HG02642 (cell line): ENCODE measurements around the gene STUB1.
A peak's percentile ranks its signal among the peaks of the same experiment; 100 is the strongest.
"Not testable (repeated sequence)": the region's sequence is repeated elsewhere in the genome, so short reads cannot be mapped to it uniquely, and the experiment has no call there.

Source experiments
- ATAC-seq: cut with Tn5 transposase; IDR thresholded peaks from one replicate; pipeline ENCODE4 v1.9.1; 2021; ENCODE audit warnings: mild to moderate bottlenecking; ENCODE audit not compliant: unreplicated experiment, poor library complexity

The STUB1 gene

DNA sequence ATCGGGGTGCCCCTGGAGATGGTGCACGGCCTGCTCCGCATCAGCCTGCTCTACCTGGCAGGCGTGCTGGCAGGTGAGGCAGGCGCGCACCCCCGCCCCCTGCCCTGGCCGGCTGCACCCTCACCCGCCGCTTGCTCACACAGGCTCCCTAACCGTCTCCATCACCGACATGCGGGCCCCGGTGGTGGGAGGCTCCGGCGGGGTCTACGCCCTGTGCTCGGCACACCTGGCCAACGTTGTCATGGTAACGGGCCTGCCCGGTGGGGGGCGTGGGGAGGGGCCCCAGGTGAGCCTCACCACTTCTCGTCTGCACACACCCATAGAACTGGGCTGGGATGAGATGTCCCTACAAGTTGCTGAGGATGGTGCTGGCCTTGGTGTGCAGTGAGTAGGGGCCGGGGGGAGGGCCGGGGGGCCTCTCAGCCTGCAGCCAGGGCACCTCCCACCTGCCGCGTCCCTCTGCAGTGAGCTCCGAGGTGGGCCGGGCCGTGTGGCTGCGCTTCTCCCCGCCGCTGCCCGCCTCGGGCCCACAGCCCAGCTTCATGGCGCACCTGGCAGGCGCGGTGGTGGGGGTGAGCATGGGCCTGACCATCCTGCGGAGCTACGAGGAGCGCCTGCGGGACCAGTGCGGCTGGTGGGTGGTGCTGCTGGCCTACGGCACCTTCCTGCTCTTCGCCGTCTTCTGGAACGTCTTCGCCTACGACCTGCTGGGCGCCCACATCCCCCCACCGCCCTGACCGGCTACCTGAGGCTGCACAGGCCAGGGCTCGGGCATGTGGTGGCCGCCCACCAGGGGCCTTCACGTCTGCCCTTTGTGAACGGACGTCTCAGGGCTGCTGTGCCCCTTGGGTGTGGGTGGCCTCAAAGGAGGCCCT lies 2.7 kb upstream of the STUB1 start:
- no peak for ATAC-seq

GRCh38 chr16:678209-678857 lies 1.9 kb upstream of the STUB1 start:
- ATAC-seq: no peak

DNA sequence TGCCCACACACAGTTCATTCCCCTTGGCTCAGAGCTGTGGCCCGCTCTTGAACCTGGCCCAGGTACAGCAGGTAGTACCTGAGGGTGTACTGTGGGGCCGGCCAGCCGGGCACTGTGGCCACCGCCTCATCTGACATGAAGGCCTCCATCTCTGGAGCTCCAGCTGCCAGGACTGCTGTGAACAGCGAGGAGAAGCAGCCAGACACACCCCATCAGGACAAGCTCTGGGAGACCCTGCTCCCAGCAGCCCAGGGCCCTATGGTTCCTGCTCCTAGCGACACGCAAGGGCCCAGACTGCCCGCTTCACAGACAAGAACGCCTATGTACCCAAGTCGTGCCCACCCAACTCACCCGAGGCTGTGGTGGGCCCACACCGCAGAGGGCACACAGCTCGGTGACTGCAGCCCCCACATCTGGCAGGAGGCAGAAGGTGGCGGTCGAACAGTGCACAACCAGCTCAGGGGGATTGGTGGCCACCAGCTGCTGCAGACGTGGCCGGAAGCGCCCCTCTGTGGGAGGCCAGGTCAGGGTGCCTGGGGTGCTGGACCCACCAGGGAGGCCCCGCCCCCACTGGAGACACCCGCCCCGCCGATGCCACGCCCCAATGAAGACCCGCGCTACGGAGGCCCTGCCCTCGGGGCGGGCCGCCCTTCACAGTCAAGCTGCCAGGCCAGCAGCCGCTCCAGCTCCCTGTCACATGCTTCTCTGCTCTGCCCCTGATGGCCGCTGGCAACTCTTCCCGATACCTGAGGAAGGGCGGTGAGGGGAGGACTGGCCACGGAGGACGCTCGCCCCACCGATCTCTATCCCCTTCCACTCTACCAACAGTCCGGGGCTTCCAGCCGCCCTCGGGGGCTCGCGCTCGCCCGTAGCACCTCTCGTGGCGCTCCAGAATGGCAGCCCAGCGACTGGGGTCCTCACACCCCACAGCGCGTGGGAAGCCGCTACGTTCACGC lies 1.1 kb upstream of the STUB1 start:
- ATAC-seq: peak; percentile 4

- ATAC-seq: peak; percentile 1
These were observed 375 bp downstream of the STUB1 start for GRCh38 chr16:680625-680945.

DNA sequence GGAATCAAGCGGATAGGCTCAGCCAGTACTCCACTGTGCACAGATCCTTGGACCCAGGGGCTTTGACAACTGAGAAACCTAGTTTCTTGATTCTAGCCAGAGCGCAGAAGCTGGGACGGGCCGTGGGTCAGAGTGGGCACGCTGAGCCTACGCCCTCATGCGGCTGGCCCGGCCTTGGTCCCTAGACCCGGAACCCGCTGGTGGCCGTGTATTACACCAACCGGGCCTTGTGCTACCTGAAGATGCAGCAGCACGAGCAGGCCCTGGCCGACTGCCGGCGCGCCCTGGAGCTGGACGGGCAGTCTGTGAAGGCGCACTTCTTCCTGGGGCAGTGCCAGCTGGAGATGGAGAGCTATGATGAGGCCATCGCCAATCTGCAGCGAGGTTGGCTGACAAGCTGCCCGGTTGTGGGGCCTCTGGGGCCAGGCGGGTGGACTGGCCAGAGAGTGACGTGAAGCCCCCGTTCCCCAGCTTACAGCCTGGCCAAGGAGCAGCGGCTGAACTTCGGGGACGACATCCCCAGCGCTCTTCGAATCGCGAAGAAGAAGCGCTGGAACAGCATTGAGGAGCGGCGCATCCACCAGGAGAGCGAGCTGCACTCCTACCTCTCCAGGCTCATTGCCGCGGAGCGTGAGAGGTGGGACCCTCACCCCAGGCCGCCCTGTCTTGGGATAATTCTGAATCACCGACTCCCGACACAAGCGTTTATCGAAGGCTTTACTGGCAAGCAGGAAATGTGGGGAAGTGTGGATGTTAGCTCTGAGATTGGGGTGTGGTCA lies 946 bp downstream of the STUB1 start:
- no peak for ATAC-seq

DNA sequence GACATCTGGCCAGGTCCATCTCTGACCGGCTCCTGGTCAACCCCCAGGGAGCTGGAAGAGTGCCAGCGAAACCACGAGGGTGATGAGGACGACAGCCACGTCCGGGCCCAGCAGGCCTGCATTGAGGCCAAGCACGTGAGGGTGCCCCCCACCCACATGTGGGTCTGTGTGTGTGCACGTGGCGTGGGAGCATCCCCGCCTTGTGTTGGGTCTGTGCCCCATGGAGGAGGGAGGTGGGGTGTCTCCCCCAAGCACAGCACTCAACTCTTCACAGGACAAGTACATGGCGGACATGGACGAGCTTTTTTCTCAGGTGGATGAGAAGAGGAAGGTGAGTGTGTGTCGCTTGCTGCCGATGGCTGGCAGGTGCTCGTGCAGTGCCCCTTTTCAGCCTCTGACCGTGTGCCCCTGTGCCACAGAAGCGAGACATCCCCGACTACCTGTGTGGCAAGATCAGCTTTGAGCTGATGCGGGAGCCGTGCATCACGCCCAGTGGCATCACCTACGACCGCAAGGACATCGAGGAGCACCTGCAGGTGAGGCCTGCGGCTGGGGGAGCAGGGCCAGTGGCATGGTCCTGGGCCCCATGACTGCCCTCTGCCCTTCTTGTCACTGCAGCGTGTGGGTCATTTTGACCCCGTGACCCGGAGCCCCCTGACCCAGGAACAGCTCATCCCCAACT lies 1.7 kb downstream of the STUB1 start:
- ATAC-seq: no peak

GRCh38 chr16:682493-683395 lies 2.5 kb downstream of the STUB1 start:
- ATAC-seq: no peak

GRCh38 chr16:683396-684070 lies 3.3 kb downstream of the STUB1 start:
- ATAC-seq: no peak

DNA sequence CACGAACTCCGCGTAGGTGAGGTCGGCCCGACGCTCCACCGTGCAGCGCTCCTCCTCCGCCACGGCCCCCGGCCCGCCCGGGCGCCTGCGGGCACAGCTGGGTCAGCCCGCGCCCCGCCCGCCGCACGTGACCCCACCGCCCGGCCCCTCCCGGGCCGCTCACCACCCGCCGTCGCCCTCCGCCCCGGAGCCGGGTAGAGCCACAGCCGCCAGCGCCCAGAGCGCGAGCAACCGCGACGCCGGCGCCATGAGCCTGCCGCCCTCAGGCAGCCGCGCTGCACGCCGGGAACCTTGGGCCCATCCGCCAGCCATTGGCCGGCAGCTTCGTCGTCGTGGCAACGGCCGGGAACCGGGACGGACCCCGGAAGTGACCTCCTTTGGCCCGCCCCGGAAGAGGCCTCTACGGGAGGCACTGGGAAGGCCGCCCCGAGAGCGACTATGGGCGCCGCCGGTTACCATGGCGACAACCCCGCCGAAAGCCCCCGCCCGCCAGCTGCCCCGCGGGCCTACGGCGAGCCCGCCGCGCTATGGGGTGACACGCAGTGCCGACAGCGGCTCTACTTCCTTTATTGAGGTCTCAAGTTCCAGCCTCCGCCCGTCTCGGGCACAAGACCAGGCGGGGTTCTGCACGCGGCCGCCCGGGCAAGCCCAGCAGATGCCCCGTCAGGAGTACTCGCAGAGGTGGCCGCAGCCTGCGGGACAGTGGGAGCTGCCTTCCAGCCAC lies 4.0 kb downstream of the STUB1 start, which contains the start of gene JMJD8:
JMJD8 (minus strand) TSS at position 264 of the 724 bp plus-strand sequence; CDS start at position 249, 15 bp downstream.
- ATAC-seq: peak; percentile 57

DNA sequence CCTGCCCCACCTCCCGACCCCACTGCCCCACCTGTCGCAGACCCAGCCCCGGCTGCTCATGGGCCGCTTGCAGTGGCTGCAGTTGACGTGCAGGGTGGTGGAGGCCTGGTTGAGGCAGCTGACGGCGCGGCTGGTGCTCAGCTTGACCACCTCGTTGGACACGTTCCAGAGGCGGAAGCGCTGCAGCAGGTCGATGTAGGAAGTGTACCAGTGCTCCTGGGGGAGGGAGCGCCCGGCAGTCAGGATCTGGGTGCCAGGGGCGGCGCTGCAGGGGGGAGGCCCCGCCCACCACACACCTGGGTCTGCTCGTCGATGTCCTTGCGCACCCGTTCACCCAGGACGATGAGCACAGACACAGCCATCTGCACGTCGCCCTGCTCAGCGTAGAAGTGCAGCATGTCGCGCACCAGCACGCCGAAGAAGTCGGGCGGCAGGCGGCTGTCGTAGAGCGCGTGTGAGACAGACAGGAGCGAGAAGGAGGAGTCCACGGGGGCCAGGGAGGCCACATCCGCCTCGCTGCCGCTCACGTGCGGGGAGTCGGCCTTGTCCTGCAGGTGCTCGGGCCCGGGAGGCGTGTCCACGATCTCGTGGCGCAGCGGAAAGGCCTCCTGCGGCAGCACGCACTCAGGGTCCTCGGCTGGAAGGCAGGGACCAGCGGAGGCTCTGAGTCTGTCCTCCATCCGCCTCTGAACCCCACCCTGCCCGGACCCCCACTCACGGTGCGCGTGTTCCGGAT lies 4.9 kb downstream of the STUB1 start:
- ATAC-seq: no peak

GRCh38 chr16:685967-686366 lies 5.8 kb downstream of the STUB1 start:
- ATAC-seq: no peak

GRCh38 chr16:686459-687260 lies 6.5 kb downstream of the STUB1 start:
- ATAC-seq: no peak

GRCh38 chr16:687499-687898 lies 7.3 kb downstream of the STUB1 start:
- ATAC-seq: no peak

DNA sequence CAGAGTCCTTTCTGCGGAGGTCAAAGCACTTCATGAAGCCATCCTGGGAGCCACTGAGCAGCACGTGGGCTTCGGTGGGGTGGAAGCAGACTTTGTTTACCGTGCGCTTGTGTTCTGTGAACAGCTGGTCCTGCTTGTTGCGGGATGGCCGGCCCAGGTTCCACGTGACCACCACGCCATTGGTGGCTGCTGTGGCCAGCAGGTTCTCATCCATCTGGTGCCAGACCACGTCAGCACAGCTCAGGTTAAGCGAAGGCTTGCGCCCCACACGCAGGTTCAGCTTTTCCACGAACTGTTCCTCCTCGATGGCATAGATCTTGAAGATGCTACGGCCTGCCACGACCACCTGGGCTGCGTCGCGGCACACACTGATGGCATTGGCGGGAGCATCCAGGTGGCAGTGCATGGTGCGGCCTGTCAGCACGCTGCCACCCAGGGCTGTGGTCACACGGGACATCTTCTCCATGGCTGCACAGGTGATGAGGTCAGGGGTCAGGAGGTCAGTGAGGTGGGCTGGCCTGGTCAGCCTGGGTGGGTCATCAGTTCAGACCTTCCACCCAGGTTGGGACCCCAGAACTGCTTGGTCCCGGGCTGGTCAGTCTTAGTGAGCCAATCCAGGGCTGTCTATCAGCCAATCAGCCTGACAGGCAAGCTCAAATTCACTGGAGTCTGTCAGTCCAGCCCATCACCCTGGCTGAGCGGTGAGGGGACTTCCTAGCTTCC lies 9.1 kb downstream of the STUB1 start:
- no peak for ATAC-seq

DNA sequence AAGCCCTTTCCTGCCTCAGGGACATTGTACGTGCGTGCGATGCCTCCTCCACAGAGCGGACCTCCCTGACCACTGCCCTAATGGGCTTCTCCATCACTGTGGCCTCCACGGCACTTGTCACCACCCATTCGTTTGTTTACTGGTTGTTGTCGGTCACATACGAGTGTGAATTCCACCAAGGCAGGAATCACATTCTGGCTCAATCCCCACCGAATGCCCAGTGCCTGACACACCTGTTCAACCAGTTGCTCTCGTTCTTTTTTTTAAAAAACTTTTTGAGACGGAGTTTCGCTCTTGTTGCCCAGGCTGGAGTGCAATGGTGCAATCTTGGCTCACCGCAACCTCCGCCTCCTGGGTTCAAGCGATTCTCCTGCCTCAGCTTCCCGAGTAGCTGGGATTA lies 11.0 kb downstream of the STUB1 start:
- not testable (repeated sequence) for ATAC-seq
